Measurements from ENCODE around the gene TTC23. TPM values are rescaled to one million over a fixed set of nuclear protein-coding genes. Genes with fewer than 3 reads are reported as not detected.

TTC23 gene
- total RNA-seq, 2 experiments from 2014 or later: 2.8 to 7.6 TPM

- Histone ChIP-seq H4K20me1 (ENCODE audit: insufficient read depth, low read length) (no peaks in the 10 kb centered on the region), H3K4me3 (ENCODE audit: low read depth, low read length, poor library complexity, severe bottlenecking) (no peak overlapping the region), H2AFZ (ENCODE audit: low read length) (no peak overlapping the region), H3K79me2 (ENCODE audit: insufficient read depth, low read depth, low read length) (no peaks in the 10 kb centered on the region), H3K4me1 (ENCODE audit: insufficient read depth, low read length, poor library complexity, severe bottlenecking) (no peaks in the 10 kb centered on the region), H3K9me2 (ENCODE audit: insufficient read depth, low read length) (no peaks in the 10 kb centered on the region), H3K4me2 (ENCODE audit: low read length) (no peak overlapping the region), H3K36me3 (ENCODE audit: insufficient read depth, low read length) (no peaks in the 10 kb centered on the region), H3K27ac (ENCODE audit: low read depth, low read length, poor library complexity, severe bottlenecking) (no peak overlapping the region), H3K9me3 (ENCODE audit: low read length) (no peaks in the 10 kb centered on the region)
- TF ChIP-seq CTCF (conservative IDR thresholded peaks at IDR 0.05; ENCODE audit: low read length) (no peak), EZH2phosphoT487 (IDR thresholded peaks at IDR 0.05; ENCODE audit: borderline replicate concordance, low read depth, low read length) (no peak)
- DNase-seq (ENCODE audit: low spot score): no peak
- BruUV-seq (replicated peaks): no TSS peak
- ChIA-PET POLR2A (no interaction called here), CTCF (ENCODE audit: unreplicated experiment) (no interaction called here)
- intact Hi-C loops (cut with micrococcal nuclease; ENCODE audit: unreplicated experiment): no loop called here
Measured at GRCh38 chr15:99177679-99178078, 71.7 kb downstream of the TTC23 start.

- H3K4me3 ChIP-seq (ENCODE audit: low read depth, low read length, poor library complexity, severe bottlenecking): no peak overlapping the region
- no peaks in the 10 kb centered on the region for H3K4me1 ChIP-seq (ENCODE audit: insufficient read depth, low read length, poor library complexity, severe bottlenecking)
- H2AFZ ChIP-seq (ENCODE audit: low read length): no peak overlapping the region
- H3K4me2 ChIP-seq (ENCODE audit: low read length): no peak overlapping the region
- ChIA-PET CTCF (ENCODE audit: unreplicated experiment) (no interaction called here), POLR2A (interaction anchor here (0.6 kb wide), 1 partner anchor 288 kb away, joined by 4 read pairs; no protein-coding TSS in a partner anchor)
- intact Hi-C loops (cut with micrococcal nuclease; ENCODE audit: unreplicated experiment): no loop called here
- no peaks in the 10 kb centered on the region for H4K20me1 ChIP-seq (ENCODE audit: insufficient read depth, low read length)
- no peaks in the 10 kb centered on the region for H3K79me2 ChIP-seq (ENCODE audit: insufficient read depth, low read depth, low read length)
- no peak for DNase-seq (ENCODE audit: low spot score)
- BruUV-seq (replicated peaks): no TSS peak
- no peaks in the 10 kb centered on the region for H3K9me3 ChIP-seq (ENCODE audit: low read length)
- H3K9me2 ChIP-seq (ENCODE audit: insufficient read depth, low read length): no peaks in the 10 kb centered on the region
- no peaks in the 10 kb centered on the region for H3K36me3 ChIP-seq (ENCODE audit: insufficient read depth, low read length)
- no peak overlapping the region for H3K27ac ChIP-seq (ENCODE audit: low read depth, low read length, poor library complexity, severe bottlenecking)
- TF ChIP-seq CTCF (conservative IDR thresholded peaks at IDR 0.05; ENCODE audit: low read length) (no peak), EZH2phosphoT487 (IDR thresholded peaks at IDR 0.05; ENCODE audit: borderline replicate concordance, low read depth, low read length) (no peak)
Measured at GRCh38 chr15:99176757-99177156, 72.6 kb downstream of the TTC23 start.

GRCh38 chr15:99174567-99175395 is 74.6 kb downstream of the TTC23 start:
- Histone ChIP-seq H3K4me2 (ENCODE audit: low read length) (no peak overlapping the region), H3K9me2 (ENCODE audit: insufficient read depth, low read length) (no peaks in the 10 kb centered on the region), H4K20me1 (ENCODE audit: insufficient read depth, low read length) (no peaks in the 10 kb centered on the region), H3K79me2 (ENCODE audit: insufficient read depth, low read depth, low read length) (no peaks in the 10 kb centered on the region), H3K9me3 (ENCODE audit: low read length) (no peaks in the 10 kb centered on the region), H2AFZ (ENCODE audit: low read length) (no peak overlapping the region), H3K4me1 (ENCODE audit: insufficient read depth, low read length, poor library complexity, severe bottlenecking) (no peaks in the 10 kb centered on the region), H3K27ac (ENCODE audit: low read depth, low read length, poor library complexity, severe bottlenecking) (no peak overlapping the region), H3K36me3 (ENCODE audit: insufficient read depth, low read length) (no peaks in the 10 kb centered on the region), H3K4me3 (ENCODE audit: low read depth, low read length, poor library complexity, severe bottlenecking) (no peak overlapping the region)
- BruUV-seq (replicated peaks): no TSS peak
- CTCF ChIA-PET (ENCODE audit: unreplicated experiment): no interaction called here
- no peak for DNase-seq (ENCODE audit: low spot score)
- TF ChIP-seq CTCF (conservative IDR thresholded peaks at IDR 0.05; ENCODE audit: low read length) (no peak), EZH2phosphoT487 (IDR thresholded peaks at IDR 0.05; ENCODE audit: borderline replicate concordance, low read depth, low read length) (no peak)
- intact Hi-C loops (cut with micrococcal nuclease; ENCODE audit: unreplicated experiment): no loop called here
- POLR2A ChIA-PET: interaction anchor here (0.6 kb wide), 1 partner anchor 90 kb away, joined by 3 read pairs; no protein-coding TSS in a partner anchor
